A673 (cell line): ENCODE measurements around the gene MZB1. TPM values are rescaled to one million over a fixed set of nuclear protein-coding genes. Genes with fewer than 3 reads are reported as not detected.
A peak's percentile ranks its signal among the peaks of the same experiment; 100 is the strongest.

Experiments
- BruUV-seq: library from RNA; stranded (reverse); fragments of 400-500 nt; replicated peaks from 2 replicates; lab custom pipeline; 2021; lab: Mats Ljungman, UMichigan
- CTCF ChIA-PET: fragments of 300-600 bp; sonication (Branson Sonifier 250); formaldehyde crosslinking; loops from one replicate; lab custom pipeline; 2022; ENCODE audit warnings: antibody characterized with exemption; lab: Charles Lee
- POLR2A ChIA-PET: fragments of 300-600 bp; sonication (Branson Sonifier 250); formaldehyde crosslinking; loops from one replicate; lab custom pipeline; 2022; ENCODE audit warnings: antibody characterized with exemption; ENCODE audit not compliant: low non-redundant PET; lab: Charles Lee
- DNase-seq: peaks from one replicate; pipeline ENCODE4 v3.0.0-alpha.2; 2015; ENCODE audit warnings: low spot score
- H3K27ac ChIP-seq: fragments of 200-600 bp; sonication (generic); 2 replicates; pipeline ENCODE4 v1.5.1; 2016; ENCODE audit warnings: mixed run types, low read depth, mild to moderate bottlenecking, mixed read lengths, antibody characterized with exemption, low read length; ENCODE audit not compliant: poor library complexity, severe bottlenecking
- H3K27me3 ChIP-seq: fragments of 200-600 bp; sonication (generic); replicated peaks from 2 replicates; pipeline ENCODE4 v1.6.1; 2017; ENCODE audit warnings: mixed run types, low read depth, mild to moderate bottlenecking, mixed read lengths, antibody characterized with exemption, low read length; ENCODE audit not compliant: insufficient read depth, poor library complexity
- H3K36me3 ChIP-seq: fragments of 200-600 bp; sonication (generic); 2 replicates; pipeline ENCODE4 v1.6.1; 2016; ENCODE audit warnings: mixed run types, mild to moderate bottlenecking, mixed read lengths, antibody characterized with exemption, low read length; ENCODE audit not compliant: insufficient read depth, poor library complexity, severe bottlenecking
- H3K4me1 ChIP-seq: fragments of 200-600 bp; sonication (generic); 2 replicates; pipeline ENCODE4 v1.6.1; 2017; ENCODE audit warnings: mixed run types, mild to moderate bottlenecking, mixed read lengths, antibody characterized with exemption, low read length; ENCODE audit not compliant: insufficient read depth, poor library complexity, severe bottlenecking
- H3K4me3 ChIP-seq: fragments of 200-600 bp; sonication (generic); 2 replicates; pipeline ENCODE4 v1.5.1; 2016; ENCODE audit warnings: low read depth, mixed run types, mild to moderate bottlenecking, mixed read lengths, low read length; ENCODE audit not compliant: poor library complexity, severe bottlenecking
- H3K9me3 ChIP-seq: fragments of 200-600 bp; sonication (generic); 2 replicates; pipeline ENCODE4 v1.6.1; 2016; ENCODE audit warnings: mixed run types, low read depth, mild to moderate bottlenecking, mixed read lengths, antibody characterized with exemption, low read length; ENCODE audit not compliant: poor library complexity, severe bottlenecking
- CTCF ChIP-seq: fragments of 300-800, 200-600 bp; sonication (generic); conservative IDR thresholded peaks from 2 replicates; pipeline ENCODE4 v1.5.1; 2017; ENCODE audit warnings: low read depth, mild to moderate bottlenecking, antibody characterized with exemption, low read length, moderate library complexity, mixed read lengths
- EZH2 ChIP-seq: fragments of 200-600 bp; sonication (generic); IDR thresholded peaks from 2 replicates; pipeline ENCODE4 v1.6.1; 2017; ENCODE audit warnings: borderline replicate concordance, low read depth, mild to moderate bottlenecking, mixed read lengths, antibody characterized with exemption, low read length; ENCODE audit not compliant: poor library complexity, severe bottlenecking
- intact Hi-C: fragments of 100-400 bp; cut with micrococcal nuclease; formaldehyde crosslinking; loops from one replicate; pipeline ENCODE4 v1.10.0; 2022; ENCODE audit not compliant: unreplicated experiment
- total RNA-seq: library from RNA; stranded (reverse); gene quantifications from 2 replicates; pipeline ENCODE4 v1.2.3, GENCODE V29; 2021

Gene MZB1
- total RNA-seq, 1 experiment from 2014 or later = not detected

DNA sequence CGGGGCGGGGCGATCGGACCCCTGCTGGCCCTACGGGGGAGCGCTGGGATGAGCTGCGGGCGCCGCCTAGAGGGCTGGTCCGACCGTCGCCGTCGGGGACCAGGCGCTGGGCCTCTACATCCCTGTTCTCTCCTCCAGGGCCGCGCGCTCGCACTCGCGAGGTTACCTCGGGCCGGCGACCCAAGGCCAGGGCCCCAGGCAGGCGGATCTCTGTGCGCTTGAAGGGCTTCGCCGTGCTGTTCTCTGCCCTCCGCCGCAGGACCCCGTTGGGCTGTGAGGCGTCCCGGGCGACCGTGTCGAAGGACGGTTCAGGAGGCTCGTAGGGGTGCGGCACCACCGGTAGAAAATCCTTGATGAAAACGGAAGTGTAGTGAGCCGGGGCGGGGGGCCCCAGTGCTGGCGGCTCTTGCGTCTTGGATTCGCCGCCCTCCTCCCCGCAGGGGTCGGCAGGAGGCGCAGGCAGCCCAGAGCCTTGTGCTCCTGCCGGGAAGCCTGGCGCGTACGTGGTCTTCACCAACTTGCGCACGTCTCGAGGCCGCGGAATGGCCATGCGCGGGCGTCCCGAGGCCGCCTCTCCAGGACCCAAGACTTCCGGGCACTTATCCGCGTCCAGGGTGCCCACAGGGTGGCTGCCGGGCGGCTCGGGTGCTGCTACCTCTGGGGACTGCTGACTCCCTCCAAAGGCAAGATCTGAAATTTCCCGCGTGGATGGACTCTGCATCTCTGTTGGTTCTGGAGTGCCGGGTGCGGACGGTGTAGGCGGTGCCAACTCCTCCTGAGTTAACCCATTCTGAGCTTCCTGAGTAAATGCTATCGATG is 3.2 kb upstream of the MZB1 start:
- H3K4me1 ChIP-seq = peaks cover 19% of the 10 kb centered on the region
- intact Hi-C loops = loop anchor here (5.0 kb wide), 1 partner anchor 751 kb away; no protein-coding TSS in a partner anchor
- peak overlapping the region; percentile 50 for H3K27ac ChIP-seq
- ChIA-PET POLR2A (interaction anchor here (0.6 kb wide), 1 partner anchor 853 kb away, joined by 3 read pairs; no protein-coding TSS in a partner anchor), CTCF (no interaction called here)
- no TSS peak for BruUV-seq
- peak; percentile 88 for DNase-seq
- TF ChIP-seq EZH2 = no peak
- peak; percentile 74 for TF ChIP-seq CTCF
- no peaks in the 10 kb centered on the region for H3K9me3 ChIP-seq
- H3K36me3 ChIP-seq = no peaks in the 10 kb centered on the region
- H3K4me3 ChIP-seq = peak overlapping the region; percentile 60
- H3K27me3 ChIP-seq = peaks cover 14% of the 10 kb centered on the region

DNA sequence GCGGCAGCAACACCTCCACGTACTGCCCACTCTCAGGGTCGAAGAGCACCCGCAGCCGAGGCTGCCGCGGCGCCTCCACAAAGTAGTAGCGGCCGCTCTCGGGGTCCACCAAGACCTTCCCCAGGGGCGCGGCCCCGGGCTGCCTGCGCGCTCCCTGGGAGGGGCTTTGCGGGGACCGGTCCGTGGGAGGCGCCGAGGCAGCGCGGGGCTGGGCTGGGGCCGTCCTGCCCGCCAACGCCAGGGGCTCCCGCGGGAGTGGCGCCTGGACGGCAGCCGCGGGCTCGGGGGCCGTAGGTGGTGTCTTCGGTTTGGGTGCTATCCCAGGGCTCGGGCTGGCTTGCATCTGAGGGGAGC is 2.6 kb upstream of the MZB1 start:
- no peaks in the 10 kb centered on the region for H3K9me3 ChIP-seq
- H3K27ac ChIP-seq = peak overlapping the region; percentile 50
- POLR2A ChIA-PET = interaction anchor here (0.6 kb wide), 1 partner anchor 853 kb away, joined by 3 read pairs; no protein-coding TSS in a partner anchor
- H3K36me3 ChIP-seq = no peaks in the 10 kb centered on the region
- H3K27me3 ChIP-seq = peaks cover 14% of the 10 kb centered on the region
- CTCF ChIA-PET = no interaction called here
- H3K4me1 ChIP-seq = peaks cover 24% of the 10 kb centered on the region
- no peak for DNase-seq
- TF ChIP-seq CTCF = no peak
- TF ChIP-seq EZH2 = no peak
- intact Hi-C loops = loop anchor here (5.0 kb wide), 1 partner anchor 750 kb away; no protein-coding TSS in a partner anchor
- H3K4me3 ChIP-seq = peak overlapping the region; percentile 60
- BruUV-seq = no TSS peak

DNA sequence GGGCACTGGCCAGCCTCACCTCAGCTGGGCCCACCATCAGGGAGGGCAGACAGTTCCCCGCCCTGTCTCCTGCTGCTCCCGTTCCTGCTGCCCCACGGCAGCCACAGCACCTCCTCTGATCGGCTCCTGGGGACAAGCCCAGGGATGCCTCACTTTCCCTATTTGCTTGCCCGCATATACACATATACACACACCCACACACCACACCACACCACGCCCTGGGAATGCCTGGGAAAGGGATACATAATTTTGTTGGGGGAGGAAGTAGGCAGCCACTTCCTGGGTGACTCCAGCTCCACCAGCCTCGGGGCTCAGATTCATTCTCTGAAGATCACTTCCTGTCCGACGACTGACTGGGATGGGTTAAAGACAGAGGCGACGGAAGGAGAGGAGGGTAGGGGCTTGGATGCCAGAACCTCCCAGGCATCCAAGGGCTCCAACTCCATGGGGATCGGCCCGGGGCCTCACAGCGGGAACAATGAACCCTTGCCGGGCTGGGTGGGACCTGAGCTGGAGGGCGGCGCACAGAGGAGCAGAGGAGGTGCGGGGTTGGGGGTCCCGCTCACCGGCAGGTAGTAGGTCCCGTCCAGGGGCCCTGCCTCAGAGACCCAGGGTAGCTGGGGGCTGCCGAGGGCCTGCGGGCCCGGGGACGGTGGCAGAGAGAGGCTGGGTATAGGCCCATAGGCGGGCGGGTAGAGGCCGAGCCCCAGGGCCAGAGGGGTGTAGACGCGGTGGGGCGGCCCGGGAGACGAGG is 2.0 kb upstream of the MZB1 start:
- no peak overlapping the region for H3K27ac ChIP-seq
- CTCF ChIA-PET = interaction anchor here (0.7 kb wide), 1 partner anchor 129 kb away, joined by 6 read pairs; no protein-coding TSS in a partner anchor
- no peak for TF ChIP-seq EZH2
- TF ChIP-seq CTCF = no peak
- H3K9me3 ChIP-seq = no peaks in the 10 kb centered on the region
- peaks cover 24% of the 10 kb centered on the region for H3K4me1 ChIP-seq
- POLR2A ChIA-PET = interaction anchor here (0.5 kb wide), 1 partner anchor 364 kb away, joined by 7 read pairs; no protein-coding TSS in a partner anchor
- no peak for DNase-seq
- no peaks in the 10 kb centered on the region for H3K36me3 ChIP-seq
- H3K27me3 ChIP-seq = peaks cover 14% of the 10 kb centered on the region
- intact Hi-C loops = loop anchor here (5.0 kb wide), 1 partner anchor 749 kb away; no protein-coding TSS in a partner anchor
- BruUV-seq = no TSS peak
- peak overlapping the region; percentile 60 for H3K4me3 ChIP-seq
